IPS-18c (cell line): ENCODE measurements around the gene RHOD.

Experiments used
- H3K4me3 ChIP-seq: 2 replicates; pipeline ENCODE4 v1.7.0; 2013; ENCODE audit warnings: low read depth, mild to moderate bottlenecking, low read length, moderate library complexity; ENCODE audit not compliant: insufficient read depth
- H3K9me3 ChIP-seq: one replicate; pipeline ENCODE4 v1.6.1; 2013; ENCODE audit warnings: mild to moderate bottlenecking, low read length, moderate library complexity; ENCODE audit not compliant: control insufficient read depth, insufficient read depth

RHOD gene, protein sequence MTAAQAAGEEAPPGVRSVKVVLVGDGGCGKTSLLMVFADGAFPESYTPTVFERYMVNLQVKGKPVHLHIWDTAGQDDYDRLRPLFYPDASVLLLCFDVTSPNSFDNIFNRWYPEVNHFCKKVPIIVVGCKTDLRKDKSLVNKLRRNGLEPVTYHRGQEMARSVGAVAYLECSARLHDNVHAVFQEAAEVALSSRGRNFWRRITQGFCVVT

DNA sequence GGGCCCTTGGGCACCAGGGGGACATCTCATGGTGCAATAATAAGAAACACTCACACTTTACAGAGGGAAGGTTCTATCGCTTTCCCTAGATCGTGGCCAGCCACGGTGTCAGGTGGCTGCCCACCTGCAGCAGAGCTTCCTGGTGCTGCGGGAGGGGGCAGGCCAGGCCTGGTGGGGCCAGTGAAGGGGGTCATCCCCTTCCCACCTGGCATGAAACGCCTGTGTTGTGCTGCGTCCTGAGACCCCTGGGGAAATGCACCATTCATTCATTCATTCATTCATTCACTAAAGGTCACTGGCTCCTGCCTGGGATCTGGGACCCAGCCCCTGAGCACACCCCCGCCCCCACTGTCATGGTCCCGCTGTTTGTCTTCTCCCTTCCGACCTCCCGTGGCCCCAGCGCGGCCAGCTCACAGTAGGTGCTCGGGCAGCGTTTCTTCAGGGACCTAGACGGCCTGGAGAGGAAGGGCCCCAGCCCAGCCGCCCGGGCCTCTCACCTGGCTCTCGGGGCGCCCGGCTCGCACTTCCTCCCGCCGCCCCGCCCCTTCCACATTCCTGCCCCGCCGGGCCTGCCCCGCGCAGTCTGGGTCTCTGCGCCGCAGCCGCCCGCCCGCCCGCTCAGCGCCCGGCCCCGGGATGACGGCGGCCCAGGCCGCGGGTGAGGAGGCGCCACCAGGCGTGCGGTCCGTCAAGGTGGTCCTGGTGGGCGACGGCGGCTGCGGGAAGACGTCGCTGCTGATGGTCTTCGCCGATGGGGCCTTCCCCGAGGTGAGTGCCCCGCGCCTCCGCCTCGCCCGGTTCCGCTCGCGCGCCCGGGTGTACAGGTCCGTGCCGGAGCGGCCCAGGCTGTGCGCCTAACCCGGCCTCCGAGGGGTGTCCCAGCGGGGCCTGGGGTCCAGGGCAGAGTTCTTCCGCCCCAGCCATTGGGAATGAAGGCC is at the start of gene RHOD:
TSS of gene RHOD (plus strand) at position 581 of the 938 bp plus-strand sequence. CDS start at position 637, 56 bp downstream.
- no peaks in the 10 kb centered on the region for H3K9me3 ChIP-seq
- H3K4me3 ChIP-seq, result peak within 1 kb of the TSS; percentile 55

DNA sequence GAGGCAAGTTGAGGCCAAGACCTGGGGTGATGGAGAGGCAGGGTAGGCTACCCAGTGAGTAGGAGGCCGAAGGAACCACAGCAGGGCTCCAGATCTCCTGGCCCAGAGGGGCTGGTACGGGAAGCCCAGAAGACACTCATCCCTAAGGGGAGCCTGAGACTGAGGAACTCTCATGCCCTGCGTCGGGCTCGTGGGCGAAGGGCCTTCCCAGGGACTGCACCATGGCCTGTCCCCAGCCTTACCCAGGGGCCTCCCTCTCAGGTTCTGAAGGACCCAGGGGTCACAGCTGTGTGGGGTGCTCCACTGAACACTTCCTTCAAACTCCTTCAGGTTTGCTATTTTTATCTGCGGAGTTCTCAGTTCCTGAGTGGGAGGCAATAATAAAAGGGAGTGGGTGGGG is 49.5 kb upstream of the RHOD start:
- Histone ChIP-seq H3K9me3 (no peaks in the 10 kb centered on the region), H3K4me3 (no peak overlapping the region)

DNA sequence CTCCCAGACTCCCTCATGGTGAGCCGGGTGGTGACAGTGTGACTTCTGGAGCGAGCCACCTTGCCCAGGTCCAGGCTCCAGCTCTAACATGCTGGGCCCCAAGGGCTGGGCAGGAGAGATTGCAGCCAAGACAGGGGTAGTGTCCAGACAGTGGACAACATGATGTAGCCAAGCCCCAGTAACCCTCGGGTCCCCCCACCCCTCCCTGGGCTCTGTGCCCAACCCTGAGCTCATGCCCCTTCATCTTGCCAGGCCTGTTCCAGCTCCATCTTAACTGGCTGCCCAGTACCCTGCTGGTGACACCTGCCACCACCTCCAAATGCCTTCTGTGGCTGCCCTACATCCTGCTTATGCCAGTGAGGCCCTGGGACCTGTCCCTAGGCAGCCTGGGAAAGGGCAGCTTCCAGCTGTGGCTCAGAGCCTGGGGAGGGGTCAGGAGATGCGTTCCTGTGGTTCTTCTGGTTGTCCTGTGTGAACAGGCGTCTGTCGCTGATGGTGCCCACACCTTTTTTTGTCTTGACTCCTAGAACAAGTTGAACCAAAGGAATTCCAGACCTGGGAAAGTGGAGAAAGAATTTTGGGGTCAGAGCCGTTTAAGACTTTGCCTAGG is 46.2 kb upstream of the RHOD start:
- Histone ChIP-seq H3K4me3 (no peak overlapping the region; the same call in 1 of the 2 replicates), H3K9me3 (no peaks in the 10 kb centered on the region)

DNA sequence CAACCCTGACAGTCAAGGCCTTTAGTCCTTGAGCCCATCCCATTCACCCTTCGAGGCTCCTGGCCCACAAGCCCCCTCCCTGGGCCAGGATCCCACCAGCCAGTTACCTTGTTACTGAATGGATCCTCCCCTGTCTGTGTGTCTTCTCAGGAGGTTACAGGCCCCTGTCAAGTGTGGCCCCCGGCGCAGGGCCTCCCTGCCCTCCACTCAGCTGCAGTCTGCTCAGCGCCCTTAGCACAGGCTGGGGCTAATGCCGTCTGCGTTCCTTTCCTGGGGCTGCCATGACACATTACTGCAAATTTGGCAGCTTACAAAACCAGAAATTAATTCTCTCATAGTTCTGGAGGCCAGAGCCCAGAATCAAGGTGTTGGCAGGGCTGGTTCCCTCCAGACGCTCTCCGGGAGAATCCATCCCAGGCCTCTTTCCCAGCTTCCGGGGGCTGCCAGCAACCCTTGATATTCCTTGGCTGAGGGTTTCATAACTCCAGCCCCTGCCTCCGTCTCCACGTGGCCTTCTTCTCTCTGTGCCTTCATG is 43.1 kb upstream of the RHOD start:
- no peaks in the 10 kb centered on the region for H3K9me3 ChIP-seq
- H3K4me3 ChIP-seq, result no peak overlapping the region

DNA sequence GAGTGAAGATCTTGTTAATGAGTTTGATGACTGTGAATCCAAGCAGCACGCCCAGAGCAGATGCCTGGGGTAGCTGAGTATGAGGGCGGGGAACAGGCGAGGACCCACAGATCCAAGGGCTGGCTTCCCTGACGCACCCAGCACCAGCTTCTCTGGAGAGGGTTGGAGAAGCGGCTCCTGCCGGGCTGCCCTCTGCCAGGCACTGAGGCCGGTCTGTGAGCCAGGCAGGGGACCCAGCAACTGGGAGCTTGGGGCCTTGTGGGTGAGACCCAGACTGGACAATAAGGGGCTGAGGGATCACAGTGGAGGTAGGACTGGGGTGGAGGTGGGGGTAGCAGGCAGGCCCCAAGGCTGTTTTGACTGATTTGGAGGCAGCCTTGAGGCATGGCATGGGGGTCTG is 42.3 kb upstream of the RHOD start:
- Histone ChIP-seq H3K9me3 (no peaks in the 10 kb centered on the region), H3K4me3 (no peak overlapping the region)

DNA sequence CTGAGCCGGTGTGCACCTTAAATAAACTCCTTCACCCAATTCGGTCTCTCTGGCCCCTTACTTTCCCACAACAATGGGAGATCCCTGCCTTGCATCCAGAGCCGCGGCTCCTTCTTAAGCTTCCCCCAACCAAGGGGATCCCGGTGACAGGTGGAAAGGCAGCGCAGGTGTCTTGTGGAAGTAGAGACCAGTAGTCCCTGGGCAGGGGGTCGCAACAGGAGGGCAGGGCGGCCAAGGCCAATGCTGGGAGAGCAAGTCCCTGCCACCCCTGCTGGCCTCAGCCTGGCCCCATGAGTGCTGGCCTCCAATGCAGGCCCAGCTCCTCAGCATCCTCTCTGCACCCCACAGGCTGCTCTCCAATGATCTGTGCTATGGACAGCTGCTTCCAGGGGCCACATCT is 41.6 kb upstream of the RHOD start:
- Histone ChIP-seq H3K9me3 (no peaks in the 10 kb centered on the region), H3K4me3 (no peak overlapping the region)

DNA sequence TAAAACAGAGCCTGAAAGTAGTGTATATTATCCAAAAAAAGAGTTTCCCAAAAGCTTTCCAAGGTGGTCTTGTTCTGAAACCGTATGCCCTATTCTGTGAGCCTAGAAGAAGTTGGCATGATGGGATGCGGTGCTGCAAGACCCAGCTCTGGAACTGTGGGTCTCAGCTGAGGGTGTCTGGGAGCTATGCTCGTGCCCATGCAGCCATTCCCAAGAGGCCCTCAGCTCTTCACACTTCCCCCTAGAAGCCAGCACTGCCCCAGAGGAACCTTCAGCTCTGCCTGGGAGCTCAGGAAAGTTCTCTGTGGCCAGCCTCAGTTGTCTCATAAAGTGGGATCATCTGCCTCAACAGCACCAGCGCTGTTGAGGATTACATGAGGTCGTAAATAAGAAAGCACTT is 40.1 kb upstream of the RHOD start:
- no peak overlapping the region for H3K4me3 ChIP-seq
- no peaks in the 10 kb centered on the region for H3K9me3 ChIP-seq

DNA sequence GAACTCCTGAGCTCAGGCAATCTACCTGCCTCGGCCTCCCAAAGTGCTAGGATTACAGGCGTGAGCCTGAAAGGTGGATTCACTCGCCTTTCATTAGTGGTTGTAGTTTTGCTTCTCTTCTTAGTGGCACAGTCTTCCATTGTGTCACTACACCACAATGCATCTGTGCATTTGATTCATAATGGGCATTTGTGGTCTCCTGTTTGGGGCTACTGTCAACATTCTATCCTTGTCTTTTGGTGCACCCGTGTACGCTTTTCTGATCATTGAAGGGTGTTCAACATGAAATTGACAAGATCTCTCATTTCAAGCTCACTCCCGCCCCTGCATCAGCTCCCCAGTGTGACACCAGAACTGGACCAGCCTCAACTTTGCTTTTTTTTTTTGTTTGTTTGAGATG is 35.7 kb upstream of the RHOD start:
- Histone ChIP-seq H3K4me3 (no peak overlapping the region), H3K9me3 (no peaks in the 10 kb centered on the region)

DNA sequence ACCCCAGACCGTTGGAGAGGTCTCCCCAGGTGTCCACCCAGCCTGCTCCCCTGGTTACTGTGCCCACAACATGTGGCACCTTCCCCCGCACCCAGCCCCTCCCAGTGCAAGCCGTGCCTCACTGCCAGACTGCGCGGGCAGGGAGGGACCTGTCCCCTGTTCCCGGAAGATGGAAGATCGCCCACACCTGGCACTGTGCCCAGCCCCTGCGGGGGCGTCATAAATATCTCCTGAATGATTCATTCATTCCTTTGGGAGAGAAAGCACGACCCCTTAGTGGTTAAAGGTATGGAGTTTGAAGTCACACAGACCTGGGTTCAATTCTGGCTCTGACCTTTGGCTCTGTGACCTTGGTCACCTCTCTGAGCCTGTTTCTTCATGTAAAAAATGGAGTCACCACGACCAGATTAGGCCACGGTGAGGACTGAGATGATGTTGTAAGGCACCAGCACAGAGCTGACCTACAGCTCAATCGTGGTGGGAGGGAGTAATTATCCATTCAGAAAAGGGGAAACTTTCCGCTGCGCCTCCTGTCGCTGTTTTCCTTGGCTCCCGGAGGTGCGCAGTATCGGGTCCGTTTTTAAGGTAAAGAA is 34.2 kb upstream of the RHOD start:
- peak overlapping the region; percentile 43 for H3K4me3 ChIP-seq
- H3K9me3 ChIP-seq, result no peaks in the 10 kb centered on the region

DNA sequence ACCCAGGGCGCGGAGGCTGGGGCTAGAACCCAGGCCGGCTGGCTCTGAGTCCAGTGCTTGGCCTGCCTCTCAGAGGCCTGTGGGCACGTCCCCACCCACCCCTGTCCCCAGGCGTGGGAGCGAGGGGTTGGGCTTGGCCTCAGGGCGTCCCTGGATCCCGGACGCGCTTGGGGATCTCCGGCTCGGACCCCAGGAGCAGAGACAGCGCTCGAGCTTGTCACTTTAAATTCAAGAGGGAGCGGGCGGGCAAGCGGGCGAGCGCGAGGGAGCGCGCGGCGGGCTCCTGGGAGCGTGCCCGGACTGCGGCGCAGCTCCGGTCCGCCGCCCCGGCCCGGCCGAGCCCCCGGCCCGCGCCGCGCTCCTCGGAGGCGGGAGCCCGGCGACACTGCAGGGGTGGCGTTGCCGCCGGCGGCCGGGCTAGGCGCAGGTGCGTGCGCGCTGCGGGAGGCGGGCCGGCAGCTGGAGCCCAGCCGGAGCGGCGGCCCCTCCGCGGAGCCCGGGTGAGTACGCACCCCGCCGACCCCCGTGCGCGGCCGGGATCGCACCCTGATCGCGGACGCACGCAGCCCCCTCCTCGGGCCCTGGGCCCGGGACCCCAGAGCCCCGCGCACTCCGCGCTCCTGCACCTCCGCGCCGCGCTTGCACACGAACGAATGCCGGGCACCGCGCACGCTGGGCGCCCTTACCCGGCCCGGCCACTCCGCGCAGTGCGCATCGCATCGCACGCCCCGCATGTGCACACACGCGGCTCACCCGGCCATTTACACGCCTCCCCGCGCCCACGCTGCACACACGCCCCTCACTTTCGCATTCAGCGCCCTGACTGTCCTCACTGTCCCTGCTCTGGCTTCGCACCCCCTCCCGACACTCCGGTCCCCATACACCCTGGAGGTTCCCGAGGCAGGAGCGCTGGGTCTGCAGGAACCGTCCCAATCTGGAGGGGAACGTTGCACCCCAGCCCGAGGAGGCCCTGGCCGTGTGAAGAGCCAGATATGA is 33.4 kb upstream of the RHOD start, which contains the start of gene SYT12:
TSS of gene SYT12 (plus strand) at position 174 of the 996 bp plus-strand sequence. CDS start 7,011 bp downstream, outside the sequence.
- H3K4me3 ChIP-seq, result peak within 1 kb of the TSS; percentile 57
- no peaks in the 10 kb centered on the region for H3K9me3 ChIP-seq

DNA sequence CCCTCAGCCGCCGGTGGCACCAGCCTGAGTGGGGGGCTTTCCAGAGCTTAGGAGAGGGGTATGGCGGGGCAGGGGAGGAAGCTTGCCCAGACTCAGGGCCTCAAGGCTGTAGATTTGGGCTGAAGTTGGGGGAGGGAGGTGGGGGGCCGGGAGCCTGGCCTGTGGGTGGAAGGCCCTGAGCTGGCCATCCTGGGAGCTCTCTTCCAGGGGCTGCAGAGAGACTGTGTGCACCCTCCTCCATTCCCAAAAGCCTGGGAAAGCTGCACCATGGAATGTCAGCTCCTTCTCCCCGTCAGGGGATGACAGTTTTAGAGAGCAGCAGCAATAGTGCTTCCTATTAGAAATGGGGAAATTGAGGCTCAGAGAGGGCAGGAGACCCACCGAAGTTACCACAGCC is 32.7 kb upstream of the RHOD start:
- H3K4me3 ChIP-seq, result peak overlapping the region; percentile 57
- no peaks in the 10 kb centered on the region for H3K9me3 ChIP-seq

DNA sequence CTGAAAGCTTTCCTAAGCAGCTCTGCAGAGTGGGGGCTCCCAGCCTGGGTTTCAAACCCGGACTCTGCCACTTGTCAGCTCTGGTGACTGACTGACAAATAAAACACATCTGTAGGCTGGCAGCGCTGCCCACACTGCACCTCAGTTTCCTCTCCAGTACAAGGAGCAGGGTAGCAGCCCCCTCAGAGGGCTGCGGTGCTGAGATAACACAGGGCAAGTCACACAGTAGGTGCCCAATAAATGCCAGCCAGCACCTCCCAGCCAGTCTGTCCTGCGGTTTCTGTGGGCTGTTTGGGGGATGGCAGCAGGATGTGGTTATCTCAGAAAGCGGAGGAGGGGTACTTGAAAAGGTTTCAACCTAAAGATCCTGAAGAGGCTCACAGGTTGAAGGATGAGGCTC is 32.2 kb upstream of the RHOD start:
- H3K4me3 ChIP-seq, result no peak overlapping the region
- H3K9me3 ChIP-seq, result no peaks in the 10 kb centered on the region

DNA sequence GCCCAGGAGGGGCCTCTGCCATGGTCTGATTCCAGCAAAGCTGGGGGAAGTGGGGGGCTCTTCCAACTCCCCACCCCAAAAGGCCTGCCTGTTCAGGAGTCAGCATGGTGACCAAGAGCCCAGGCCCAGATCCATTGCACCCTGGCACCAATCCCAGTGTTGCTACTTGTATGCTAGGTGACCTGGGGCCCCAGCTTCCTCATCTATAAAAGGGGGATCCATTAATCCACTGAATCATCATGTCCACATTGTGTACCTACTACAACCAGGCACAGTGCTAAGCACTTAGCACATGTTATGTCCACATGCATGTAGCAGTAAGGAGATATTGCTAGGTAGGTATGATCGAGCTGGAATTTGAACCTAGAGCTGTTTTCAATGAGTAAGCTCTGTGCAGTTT is 31.7 kb upstream of the RHOD start:
- Histone ChIP-seq H3K9me3 (no peaks in the 10 kb centered on the region), H3K4me3 (no peak overlapping the region)

DNA sequence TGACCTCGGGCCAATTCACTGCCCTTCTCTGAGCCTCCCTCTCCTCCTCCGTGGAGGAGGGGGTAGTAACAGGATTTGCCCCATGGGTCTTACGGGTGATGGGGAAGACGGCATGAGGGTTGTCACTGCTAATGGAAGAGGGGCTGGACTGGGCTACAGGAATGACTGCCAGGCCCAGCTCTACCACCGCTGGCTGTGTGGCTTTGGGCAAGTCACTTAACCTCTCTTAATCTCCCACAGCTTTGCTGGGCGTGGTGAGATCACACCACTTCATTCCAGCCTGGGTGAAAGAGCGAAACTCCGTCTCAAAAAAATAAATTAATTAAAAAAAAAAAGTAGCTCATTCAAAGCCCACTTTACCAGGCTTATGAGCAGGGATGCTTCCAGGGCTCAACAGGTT is 30.9 kb upstream of the RHOD start:
- H3K9me3 ChIP-seq, result no peaks in the 10 kb centered on the region
- no peak overlapping the region for H3K4me3 ChIP-seq

DNA sequence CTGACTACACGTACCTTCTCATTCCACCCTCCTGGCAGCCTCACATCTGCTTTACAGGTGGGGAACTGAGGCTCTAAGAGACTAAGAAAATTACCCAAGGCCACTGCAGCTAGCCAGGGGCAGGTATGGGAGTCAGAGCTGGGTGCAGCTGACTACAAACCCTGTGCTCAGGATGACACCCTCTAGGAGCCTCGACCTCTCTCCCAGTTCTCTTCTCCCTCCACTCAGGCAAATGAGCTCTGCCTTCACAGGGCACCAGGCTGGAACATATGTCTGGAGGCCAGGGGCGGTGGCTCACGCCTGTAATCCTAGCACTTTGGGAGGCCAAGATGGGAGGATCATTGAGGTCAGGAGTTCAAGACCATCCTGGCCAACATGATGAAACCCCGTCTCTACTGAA is 29.7 kb upstream of the RHOD start:
- H3K9me3 ChIP-seq, result no peaks in the 10 kb centered on the region
- no peak overlapping the region for H3K4me3 ChIP-seq

DNA sequence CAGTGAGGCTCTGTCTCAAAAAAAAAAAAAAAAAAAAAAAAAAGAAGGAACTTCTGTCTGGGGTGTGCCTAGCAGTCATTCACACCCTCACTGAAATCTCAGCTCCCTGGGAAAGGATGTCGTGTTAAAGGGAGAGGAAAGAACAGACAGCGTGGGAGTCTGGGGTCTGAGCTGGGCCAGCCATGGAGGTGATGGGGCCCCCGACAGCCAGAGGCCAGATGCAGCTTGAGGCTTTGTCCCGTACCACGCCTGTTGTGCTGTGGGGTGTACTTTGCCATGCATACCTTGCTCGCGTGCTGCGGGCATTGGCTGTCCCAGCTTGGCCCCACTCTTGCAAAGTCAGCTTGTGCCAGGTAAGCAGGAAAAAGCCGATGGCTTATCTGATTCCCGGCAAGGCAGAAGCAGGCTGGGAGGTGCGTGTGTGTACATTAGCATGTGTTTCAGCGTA is 29.1 kb upstream of the RHOD start:
- Histone ChIP-seq H3K9me3 (no peaks in the 10 kb centered on the region), H3K4me3 (no peak overlapping the region)
